Neural crest cell (in vitro differentiated cells): ENCODE results near the gene TMEM255B. TPM values are rescaled to one million over a fixed set of nuclear protein-coding genes. Genes with fewer than 3 reads are reported as not detected.

Experiments
- DNase-seq: peaks from one replicate; pipeline ENCODE4 v3.0.0; 2021; ENCODE audit warnings: low read depth, mixed read lengths, low spot score
- H3K27ac Mint-ChIP-seq: one replicate; pipeline ENCODE4 v1.8.0; 2021; ENCODE audit warnings: mild to moderate bottlenecking, mixed read lengths; ENCODE audit not compliant: unreplicated experiment
- H3K27me3 Mint-ChIP-seq: 2 replicates; pipeline ENCODE4 v1.8.0; 2021; ENCODE audit warnings: low read depth, mild to moderate bottlenecking, mixed read lengths
- H3K36me3 Mint-ChIP-seq: 2 replicates; pipeline ENCODE4 v1.8.0; 2021; ENCODE audit warnings: low read depth, mild to moderate bottlenecking, mixed read lengths
- H3K4me1 Mint-ChIP-seq: 2 replicates; pipeline ENCODE4 v1.8.0; 2021; ENCODE audit warnings: mixed read lengths
- H3K4me3 Mint-ChIP-seq: one replicate; pipeline ENCODE4 v1.8.0; 2021; ENCODE audit warnings: mild to moderate bottlenecking, mixed read lengths
- H3K9me3 Mint-ChIP-seq: 2 replicates; pipeline ENCODE4 v1.8.0; 2021; ENCODE audit warnings: mixed read lengths
- CTCF ChIP-seq: fragments of 200-600 bp; sonication (generic); conservative IDR thresholded peaks from 2 replicates; pipeline ENCODE4 v1.5.0; 2021; ENCODE audit warnings: antibody characterized with exemption, mild to moderate bottlenecking
- total RNA-seq: library from RNA; stranded (reverse); gene quantifications from 2 replicates; pipeline ENCODE4 v1.2.1, GENCODE V29; 2021

TMEM255B gene
- total RNA-seq, 1 donor from 2014 or later = 2.4 TPM

GRCh38 chr13:113739527-113740285 is 19.3 kb upstream of the TMEM255B start:
- Mint-ChIP-seq H3K27me3 (no peaks in the 10 kb centered on the region), H3K4me3 (no peak overlapping the region), H3K9me3 (no peaks in the 10 kb centered on the region), H3K4me1 (peaks cover 4% of the 10 kb centered on the region), H3K27ac (peak overlapping the region; percentile 83), H3K36me3 (no peaks in the 10 kb centered on the region)
- no peak for TF ChIP-seq CTCF
- no peak for DNase-seq

GRCh38 chr13:113740286-113740556 is 18.8 kb upstream of the TMEM255B start:
- Mint-ChIP-seq H3K36me3 (no peaks in the 10 kb centered on the region), H3K27me3 (no peaks in the 10 kb centered on the region), H3K4me3 (no peak overlapping the region), H3K9me3 (no peaks in the 10 kb centered on the region), H3K4me1 (peaks cover 4% of the 10 kb centered on the region), H3K27ac (no peak overlapping the region)
- TF ChIP-seq CTCF = no peak
- no peak for DNase-seq

- no peak for TF ChIP-seq CTCF
- Mint-ChIP-seq H3K4me3 (no peak overlapping the region), H3K4me1 (peaks cover 4% of the 10 kb centered on the region), H3K27ac (no peak overlapping the region), H3K27me3 (no peaks in the 10 kb centered on the region), H3K9me3 (no peaks in the 10 kb centered on the region), H3K36me3 (no peaks in the 10 kb centered on the region)
- DNase-seq = no peak
Observed at GRCh38 chr13:113740661-113741060, 18.4 kb upstream of the TMEM255B start.

GRCh38 chr13:113741191-113741668 is 17.8 kb upstream of the TMEM255B start:
- no peaks in the 10 kb centered on the region for H3K36me3 Mint-ChIP-seq
- no peak overlapping the region for H3K4me3 Mint-ChIP-seq
- no peak for TF ChIP-seq CTCF
- no peak for DNase-seq
- peaks cover 4% of the 10 kb centered on the region for H3K4me1 Mint-ChIP-seq
- H3K27me3 Mint-ChIP-seq = no peaks in the 10 kb centered on the region
- no peak overlapping the region for H3K27ac Mint-ChIP-seq
- H3K9me3 Mint-ChIP-seq = no peaks in the 10 kb centered on the region

- Mint-ChIP-seq H3K27me3 (no peaks in the 10 kb centered on the region), H3K36me3 (no peaks in the 10 kb centered on the region), H3K27ac (no peak overlapping the region), H3K4me3 (no peak overlapping the region), H3K9me3 (no peaks in the 10 kb centered on the region), H3K4me1 (peaks cover 4% of the 10 kb centered on the region)
- DNase-seq = no peak
- TF ChIP-seq CTCF = peak; percentile 25
Observed at GRCh38 chr13:113742000-113742441, 17.0 kb upstream of the TMEM255B start.
